Panc1 (cell line): ENCODE results near the gene ELAVL1. TPM values are rescaled to one million over a fixed set of nuclear protein-coding genes. Genes with fewer than 3 reads are reported as not detected.

Experiments used
- ATAC-seq: fragments of 200-7000 bp; cut with Tn5 transposase; 2 replicates; pipeline ENCODE4 v1.9.1; 2020; ENCODE audit warnings: mild to moderate bottlenecking, moderate library complexity
- BruUV-seq: library from RNA; stranded (reverse); fragments of 400-500 nt; replicated peaks from 2 replicates; lab custom pipeline; 2021; lab: Mats Ljungman, UMichigan
- CTCF ChIA-PET: fragments of 300-600 bp; sonication (Branson Sonifier 250); formaldehyde crosslinking; loops from one replicate; lab custom pipeline; 2022; ENCODE audit warnings: antibody characterized with exemption; lab: Charles Lee
- POLR2A ChIA-PET: fragments of 300-600 bp; sonication (Branson Sonifier 250); formaldehyde crosslinking; loops from one replicate; lab custom pipeline; 2022; ENCODE audit warnings: antibody characterized with exemption; lab: Charles Lee
- DNase-seq: peaks from one replicate; pipeline ENCODE4 v3.0.0-alpha.2; 2010; ENCODE audit warnings: low read depth, low spot score
- H3K27ac ChIP-seq: 2 replicates; pipeline ENCODE4 v1.5.1; 2011; ENCODE audit warnings: mild to moderate bottlenecking, low read length, inconsistent platforms
- H3K27me3 ChIP-seq: fragments of 200-500 bp; sonication (Bioruptor generic); 2 replicates; pipeline ENCODE4 v1.6.0; 2014; ENCODE audit warnings: low read length, inconsistent platforms; ENCODE audit not compliant: control insufficient read depth, insufficient read depth
- H3K36me3 ChIP-seq: fragments of 200-500 bp; sonication (Bioruptor generic); 2 replicates; pipeline ENCODE4 v1.5.1; 2014; ENCODE audit warnings: inconsistent platforms, mild to moderate bottlenecking, low read length, moderate library complexity; ENCODE audit not compliant: control insufficient read depth, insufficient read depth
- H3K4me1 ChIP-seq: 2 replicates; pipeline ENCODE4 v1.5.1; 2011; ENCODE audit warnings: inconsistent platforms, mild to moderate bottlenecking, low read length, moderate library complexity; ENCODE audit not compliant: control insufficient read depth, insufficient read depth
- H3K4me3 ChIP-seq, 2 experiments: 2 replicates each; pipeline ENCODE4 v1.5.1; 2011 to 2012; ENCODE audit warnings: low read depth in 2 of 2, low read length in 2 of 2, mild to moderate bottlenecking in 2 of 2, inconsistent platforms in 1 of 2, moderate library complexity in 1 of 2
- H3K9me3 ChIP-seq: fragments of 200-500 bp; sonication (Bioruptor generic); 2 replicates; pipeline ENCODE4 v1.5.1; 2014; ENCODE audit warnings: low read depth, mild to moderate bottlenecking, inconsistent platforms, low read length, moderate library complexity; ENCODE audit not compliant: control insufficient read depth, insufficient read depth
- CTCF ChIP-seq: fragments of 450-650 bp; IDR thresholded peaks from 2 replicates; pipeline ENCODE4 v1.5.1; 2017; ENCODE audit warnings: mild to moderate bottlenecking
- POLR2AphosphoS5 ChIP-seq: IDR thresholded peaks from 2 replicates; pipeline ENCODE4 v1.6.1; 2012; ENCODE audit warnings: mild to moderate bottlenecking, low read depth, low read length, moderate library complexity
- REST ChIP-seq, 2 experiments: IDR thresholded peaks; 2 replicates each; pipeline ENCODE4 v1.6.1; 2011 to 2012; ENCODE audit warnings: low read depth in 2 of 2, control low read depth in 1 of 2, low read length in 1 of 2, mild to moderate bottlenecking in 1 of 2, moderate library complexity in 1 of 2; ENCODE audit not compliant: insufficient read depth in 1 of 2
- SIN3A ChIP-seq: IDR thresholded peaks from 2 replicates; pipeline ENCODE4 v1.6.1; 2012; ENCODE audit warnings: low read depth, mild to moderate bottlenecking, low read length, moderate library complexity, borderline replicate concordance; ENCODE audit not compliant: insufficient read depth
- TCF7L2 ChIP-seq: IDR thresholded peaks from 2 replicates; pipeline ENCODE4 v1.6.1; 2011; ENCODE audit warnings: mild to moderate bottlenecking, low read depth, low read length, inconsistent platforms
- in situ Hi-C: cut with HindIII; loops from 2 replicates; pipeline ENCODE4 v1.10.0; 2016; ENCODE audit warnings: low sequenced_read_pairs, low pct_unique_long_range_greater_than_20kb
- intact Hi-C: fragments of 100-400 bp; cut with micrococcal nuclease; formaldehyde crosslinking; loops from one replicate; pipeline ENCODE4 v1.10.0; 2022; ENCODE audit not compliant: unreplicated experiment
- total RNA-seq: library from RNA; stranded (reverse); gene quantifications from one replicate; pipeline ENCODE4 v1.2.1, GENCODE V29; 2021; ENCODE audit not compliant: unreplicated experiment

The ELAVL1 gene
- total RNA-seq, 1 experiment from 2014 or later, result 123 TPM

- no peak overlapping the region for H3K27ac ChIP-seq
- intact Hi-C loops, result no loop called here
- TF ChIP-seq REST (IDR thresholded peaks at IDR 0.05; ENCODE audit: insufficient read depth in 1 of 2, low read depth in 2 of 2, low read length in 1 of 2) (no peak), TCF7L2 (no peak), POLR2AphosphoS5 (no peak), CTCF (no peak), SIN3A (no peak)
- DNase-seq (no peak), ATAC-seq (no peak)
- peaks cover 5% of the 10 kb centered on the region for H3K36me3 ChIP-seq
- no peaks in the 10 kb centered on the region for H3K9me3 ChIP-seq
- in situ Hi-C loops, result no loop called here
- ChIA-PET CTCF (no interaction called here), POLR2A (interaction anchor here (0.5 kb wide), 1 partner anchor 9 kb away, joined by 3 read pairs; no protein-coding TSS in a partner anchor)
- H3K27me3 ChIP-seq, result no peaks in the 10 kb centered on the region
- no peak overlapping the region for H3K4me3 ChIP-seq
- BruUV-seq, result no TSS peak
- no peaks in the 10 kb centered on the region for H3K4me1 ChIP-seq
Measured at GRCh38 chr19:7968796-7969554, 36.5 kb downstream of the ELAVL1 start.

GRCh38 chr19:7968008-7968795, 37.2 kb downstream of the ELAVL1 start:
- intact Hi-C loops, result no loop called here
- H3K9me3 ChIP-seq, result no peaks in the 10 kb centered on the region
- ChIA-PET CTCF (no interaction called here), POLR2A (no interaction called here)
- no peaks in the 10 kb centered on the region for H3K27me3 ChIP-seq
- TF ChIP-seq SIN3A (no peak), CTCF (no peak), TCF7L2 (no peak), REST (IDR thresholded peaks at IDR 0.05; ENCODE audit: insufficient read depth in 1 of 2, low read depth in 2 of 2, low read length in 1 of 2) (no peak), POLR2AphosphoS5 (no peak)
- H3K27ac ChIP-seq, result no peak overlapping the region
- in situ Hi-C loops, result no loop called here
- DNase-seq (no peak), ATAC-seq (no peak)
- H3K4me3 ChIP-seq, result no peak overlapping the region
- 0 out of 2 replicates have a peak, but pooled peaks cover 3% of the 10 kb centered on the region for H3K36me3 ChIP-seq
- BruUV-seq, result no TSS peak
- no peaks in the 10 kb centered on the region for H3K4me1 ChIP-seq
